ENCODE data around the gene OBSCN. TPM values are rescaled to one million over a fixed set of nuclear protein-coding genes. Genes with fewer than 3 reads are reported as not detected.

The OBSCN gene
- total RNA-seq, 1 experiment from 2014 or later: 10.5 TPM

- TF ChIP-seq POLR2AphosphoS5 (IDR thresholded peaks at IDR 0.05; ENCODE audit: low read depth, low read length) (no peak), CTCF (IDR thresholded peaks at IDR 0.05) (no peak), TCF7L2 (IDR thresholded peaks at IDR 0.05; ENCODE audit: low read depth, low read length) (no peak), REST (IDR thresholded peaks at IDR 0.05; ENCODE audit: insufficient read depth in 1 of 2, low read depth in 2 of 2, low read length in 1 of 2) (no peak), SIN3A (IDR thresholded peaks at IDR 0.05; ENCODE audit: borderline replicate concordance, insufficient read depth, low read depth, low read length) (no peak)
- CTCF ChIA-PET: interaction anchor here (0.8 kb wide), 1 partner anchor 14 kb away, joined by 4 read pairs; no protein-coding TSS in a partner anchor
- no peak for DNase-seq (ENCODE audit: low read depth, low spot score)
Measured at GRCh38 chr1:228284148-228284495, 76.3 kb downstream of the OBSCN start.

GRCh38 chr1:228284521-228284920, 76.7 kb downstream of the OBSCN start:
- CTCF ChIA-PET: no interaction called here
- TF ChIP-seq SIN3A (IDR thresholded peaks at IDR 0.05; ENCODE audit: borderline replicate concordance, insufficient read depth, low read depth, low read length) (no peak), POLR2AphosphoS5 (IDR thresholded peaks at IDR 0.05; ENCODE audit: low read depth, low read length) (no peak), CTCF (IDR thresholded peaks at IDR 0.05) (no peak), REST (IDR thresholded peaks at IDR 0.05; ENCODE audit: insufficient read depth in 1 of 2, low read depth in 2 of 2, low read length in 1 of 2) (no peak), TCF7L2 (IDR thresholded peaks at IDR 0.05; ENCODE audit: low read depth, low read length) (no peak)
- no peaks in the 10 kb centered on the region for H3K36me3 ChIP-seq (ENCODE audit: control insufficient read depth, insufficient read depth, low read length)
- H3K4me1 ChIP-seq (ENCODE audit: control insufficient read depth, insufficient read depth, low read length): no peaks in the 10 kb centered on the region
- H3K9me3 ChIP-seq (ENCODE audit: control insufficient read depth, insufficient read depth, low read depth, low read length): no peaks in the 10 kb centered on the region
- in situ Hi-C loops (cut with HindIII; ENCODE audit: low pct_unique_long_range_greater_than_20kb, low sequenced_read_pairs) (no loop called here), intact Hi-C loops (cut with micrococcal nuclease; ENCODE audit: unreplicated experiment) (no loop called here)
- BruUV-seq (replicated peaks): no TSS peak
- ATAC-seq: no peak
- H3K4me3 ChIP-seq (ENCODE audit: low read depth in 2 of 2, low read length in 2 of 2): no peak overlapping the region
- no peaks in the 10 kb centered on the region for H3K27me3 ChIP-seq (ENCODE audit: control insufficient read depth, insufficient read depth, low read length)
- POLR2A ChIA-PET: no interaction called here
- DNase-seq (ENCODE audit: low read depth, low spot score): no peak
- no peak overlapping the region for H3K27ac ChIP-seq (ENCODE audit: low read length)

More at GRCh38 chr1:228284148-228284495, 76.3 kb downstream of the OBSCN start:
- Histone ChIP-seq H3K27ac (ENCODE audit: low read length) (no peak overlapping the region), H3K9me3 (ENCODE audit: control insufficient read depth, insufficient read depth, low read depth, low read length) (no peaks in the 10 kb centered on the region), H3K36me3 (ENCODE audit: control insufficient read depth, insufficient read depth, low read length) (no peaks in the 10 kb centered on the region), H3K4me1 (ENCODE audit: control insufficient read depth, insufficient read depth, low read length) (no peaks in the 10 kb centered on the region), H3K4me3 (ENCODE audit: low read depth in 2 of 2, low read length in 2 of 2) (no peak overlapping the region), H3K27me3 (ENCODE audit: control insufficient read depth, insufficient read depth, low read length) (no peaks in the 10 kb centered on the region)
- no peak for ATAC-seq
- in situ Hi-C loops (cut with HindIII; ENCODE audit: low pct_unique_long_range_greater_than_20kb, low sequenced_read_pairs) (no loop called here), intact Hi-C loops (cut with micrococcal nuclease; ENCODE audit: unreplicated experiment) (no loop called here)
- POLR2A ChIA-PET: no interaction called here
- BruUV-seq (replicated peaks): no TSS peak
